ENCODE measurements around the gene GRAMD2B.

The GRAMD2B gene

GRCh38 chr5:126472538-126472889 lies 49.3 kb downstream of the GRAMD2B start:
- no peak overlapping the region for H3K27ac ChIP-seq (ENCODE audit: low read length)
- H2AFZ ChIP-seq (ENCODE audit: low read length): no peak overlapping the region
- no peak overlapping the region for H3K4me2 ChIP-seq (ENCODE audit: low read depth, low read length)
- H3K36me3 ChIP-seq (replicated peaks; ENCODE audit: insufficient read depth, low read length): no peaks in the 10 kb centered on the region
- no peak for DNase-seq
- no peaks in the 10 kb centered on the region for H3K9me3 ChIP-seq (replicated peaks; ENCODE audit: insufficient read depth, low read length)
- H3K79me2 ChIP-seq (ENCODE audit: low read length): no peaks in the 10 kb centered on the region
- H3K4me1 ChIP-seq (ENCODE audit: low read length): no peaks in the 10 kb centered on the region
- H4K20me1 ChIP-seq (ENCODE audit: insufficient read depth, low read length): no peaks in the 10 kb centered on the region
- no peaks in the 10 kb centered on the region for H3K27me3 ChIP-seq (replicated peaks; ENCODE audit: insufficient read depth, low read length)
- no peak overlapping the region for H3K9ac ChIP-seq (ENCODE audit: low read length)
- H3F3A ChIP-seq (ENCODE audit: insufficient read depth, low read length): no peaks in the 10 kb centered on the region
- H3K9me2 ChIP-seq (replicated peaks; ENCODE audit: insufficient read depth, low read length): no peaks in the 10 kb centered on the region
- no peak overlapping the region for H3K4me3 ChIP-seq (ENCODE audit: low read length)
- TF ChIP-seq CTCF (IDR thresholded peaks at IDR 0.05; ENCODE audit: low read length): no peak
- TF ChIP-seq EZH2phosphoT487 (IDR thresholded peaks at IDR 0.05; ENCODE audit: low read length): no peak
- TF ChIP-seq EZH2 (optimal IDR thresholded peaks at IDR 0.05; ENCODE audit: low read depth, low read length): no peak

GRCh38 chr5:126477294-126478117 lies 54.3 kb downstream of the GRAMD2B start:
- no peaks in the 10 kb centered on the region for H3K9me3 ChIP-seq (replicated peaks; ENCODE audit: insufficient read depth, low read length)
- TF ChIP-seq EZH2phosphoT487 (IDR thresholded peaks at IDR 0.05; ENCODE audit: low read length) (no peak), EZH2 (optimal IDR thresholded peaks at IDR 0.05; ENCODE audit: low read depth, low read length) (no peak), CTCF (IDR thresholded peaks at IDR 0.05; ENCODE audit: low read length) (no peak)
- no peaks in the 10 kb centered on the region for H3K36me3 ChIP-seq (replicated peaks; ENCODE audit: insufficient read depth, low read length)
- no peaks in the 10 kb centered on the region for H3K9me2 ChIP-seq (replicated peaks; ENCODE audit: insufficient read depth, low read length)
- H3K27me3 ChIP-seq (replicated peaks; ENCODE audit: insufficient read depth, low read length): no peaks in the 10 kb centered on the region
- H3F3A ChIP-seq (ENCODE audit: insufficient read depth, low read length): no peaks in the 10 kb centered on the region
- no peaks in the 10 kb centered on the region for H3K79me2 ChIP-seq (ENCODE audit: low read length)
- H3K4me2 ChIP-seq (ENCODE audit: low read depth, low read length): peak overlapping the region; percentile 6; the same call in 1 of the 2 replicates
- no peaks in the 10 kb centered on the region for H4K20me1 ChIP-seq (ENCODE audit: insufficient read depth, low read length)
- H3K4me3 ChIP-seq (ENCODE audit: low read length): no peak overlapping the region
- H2AFZ ChIP-seq (ENCODE audit: low read length): no peak overlapping the region
- no peaks in the 10 kb centered on the region for H3K4me1 ChIP-seq (ENCODE audit: low read length)
- DNase-seq: peak; percentile 9
- peak overlapping the region; percentile 27; the same call in 1 of the 2 replicates for H3K27ac ChIP-seq (ENCODE audit: low read length)
- H3K9ac ChIP-seq (ENCODE audit: low read length): peak overlapping the region; percentile 6; the same call in 1 of the 2 replicates

- TF ChIP-seq EZH2phosphoT487 (IDR thresholded peaks at IDR 0.05; ENCODE audit: low read length) (no peak), EZH2 (optimal IDR thresholded peaks at IDR 0.05; ENCODE audit: low read depth, low read length) (no peak), CTCF (IDR thresholded peaks at IDR 0.05; ENCODE audit: low read length) (no peak)
- Histone ChIP-seq H3K4me1 (ENCODE audit: low read length) (no peaks in the 10 kb centered on the region), H3K4me2 (ENCODE audit: low read depth, low read length) (no peak overlapping the region), H3K9me2 (replicated peaks; ENCODE audit: insufficient read depth, low read length) (no peaks in the 10 kb centered on the region), H3K4me3 (ENCODE audit: low read length) (no peak overlapping the region), H3K79me2 (ENCODE audit: low read length) (no peaks in the 10 kb centered on the region), H3K9me3 (replicated peaks; ENCODE audit: insufficient read depth, low read length) (no peaks in the 10 kb centered on the region), H3K9ac (ENCODE audit: low read length) (no peak overlapping the region), H3K36me3 (replicated peaks; ENCODE audit: insufficient read depth, low read length) (no peaks in the 10 kb centered on the region), H2AFZ (ENCODE audit: low read length) (no peak overlapping the region), H3K27ac (ENCODE audit: low read length) (no peak overlapping the region), H3K27me3 (replicated peaks; ENCODE audit: insufficient read depth, low read length) (no peaks in the 10 kb centered on the region), H3F3A (ENCODE audit: insufficient read depth, low read length) (no peaks in the 10 kb centered on the region), H4K20me1 (ENCODE audit: insufficient read depth, low read length) (no peaks in the 10 kb centered on the region)
- no peak for DNase-seq
Observed at GRCh38 chr5:126479810-126480209, 56.6 kb downstream of the GRAMD2B start.
